Adrenal gland (tissue), 5 donors: ENCODE data around the gene DNAJC15.

Source experiments
- CTCF ChIP-seq, 6 experiments: fragments of 450-650 bp in 4 of 6; fragments of 200-600 bp in 2 of 6; sonication (generic) in 1 of 6; IDR thresholded peaks; 1 replicate in 5 of 6; 2 replicates in 1 of 6; pipeline versions ENCODE4 v1.5.1 to v1.8.0; 2016 to 2021; ENCODE audit warnings: antibody characterized with exemption in 6 of 6, mild to moderate bottlenecking in 2 of 6, moderate library complexity in 1 of 6
- POLR2A ChIP-seq, 2 donors: fragments of 450-650 bp; IDR thresholded peaks; one replicate each; pipeline ENCODE4 v1.6.1; 2017; ENCODE audit warnings: antibody characterized with exemption in 2 of 2, mild to moderate bottlenecking in 2 of 2, moderate library complexity in 1 of 2
- donor health status: DM: no; HTN: no; CAD: no.

GRCh38 chr13:43008596-43008995 lies 14.8 kb upstream of the DNAJC15 start:
- no peak for TF ChIP-seq CTCF (IDR thresholded peaks at IDR 0.05)
- TF ChIP-seq POLR2A (IDR thresholded peaks at IDR 0.05) = no peak
